ENCODE measurements around the gene MARCHF10.

The MARCHF10 gene

GRCh38 chr17:62804025-62804424, 4.1 kb downstream of the MARCHF10 start:
- no peak overlapping the region for H3K4me3 ChIP-seq
- H3K27ac ChIP-seq = no peak overlapping the region
- TF ChIP-seq CTCF (IDR thresholded peaks at IDR 0.05) = no peak
- no peak for DNase-seq (ENCODE audit: low spot score)

- Histone ChIP-seq H3K27ac (no peak overlapping the region), H3K4me3 (no peak overlapping the region)
- DNase-seq (ENCODE audit: low spot score) = peak; percentile 33
- no peak for TF ChIP-seq CTCF (IDR thresholded peaks at IDR 0.05)
Measured at GRCh38 chr17:62802561-62803205, 5.4 kb downstream of the MARCHF10 start.

GRCh38 chr17:62801553-62802114, 6.5 kb downstream of the MARCHF10 start:
- H3K4me3 ChIP-seq = no peak overlapping the region
- no peak overlapping the region for H3K27ac ChIP-seq
- no peak for TF ChIP-seq CTCF (IDR thresholded peaks at IDR 0.05)
- no peak for DNase-seq (ENCODE audit: low spot score)

- TF ChIP-seq CTCF (IDR thresholded peaks at IDR 0.05) = no peak
- Histone ChIP-seq H3K4me3 (no peak overlapping the region), H3K27ac (no peak overlapping the region)
- DNase-seq (ENCODE audit: low spot score) = no peak
Measured at GRCh38 chr17:62800585-62800984, 7.5 kb downstream of the MARCHF10 start.

- DNase-seq (ENCODE audit: low spot score) = no peak
- no peak for TF ChIP-seq CTCF (IDR thresholded peaks at IDR 0.05)
- Histone ChIP-seq H3K27ac (no peak overlapping the region), H3K4me3 (no peak overlapping the region)
Measured at GRCh38 chr17:62797959-62798358, 10.2 kb downstream of the MARCHF10 start.

GRCh38 chr17:62796291-62796690, 11.8 kb downstream of the MARCHF10 start:
- no peak for TF ChIP-seq CTCF (IDR thresholded peaks at IDR 0.05)
- no peak overlapping the region for H3K4me3 ChIP-seq
- DNase-seq (ENCODE audit: low spot score) = no peak
- H3K27ac ChIP-seq = no peak overlapping the region

GRCh38 chr17:62794666-62794971, 13.5 kb downstream of the MARCHF10 start:
- no peak overlapping the region for H3K4me3 ChIP-seq
- H3K27ac ChIP-seq = no peak overlapping the region
- TF ChIP-seq CTCF (IDR thresholded peaks at IDR 0.05) = no peak
- DNase-seq (ENCODE audit: low spot score) = no peak
